NOMO-1 treated with dmso at 0.1 percent for 144 hours (cell line): Measurements from ENCODE around the gene VMP1.
"Not testable (repeated sequence)": the region's sequence is repeated elsewhere in the genome, so short reads cannot be mapped to it uniquely, and the experiment has no call there.

Source experiments
- DNase-seq: peaks from one replicate; lab custom pipeline; 2025; ENCODE audit not compliant: unreplicated experiment; lab: John Stamatoyannopoulos, UW

The VMP1 gene

GRCh38 chr17:59753522-59754467 lies 46.3 kb downstream of the VMP1 start:
- peak; percentile 60 for DNase-seq

- no peak for DNase-seq
These were observed 47.1 kb downstream of the VMP1 start for GRCh38 chr17:59754552-59754951.

- DNase-seq, result not testable (repeated sequence)
These were observed 47.6 kb downstream of the VMP1 start for GRCh38 chr17:59755069-59755468.

- no peak for DNase-seq
These were observed 48.9 kb downstream of the VMP1 start for GRCh38 chr17:59756236-59756818.

GRCh38 chr17:59757043-59757442 lies 49.6 kb downstream of the VMP1 start:
- DNase-seq, result no peak

- DNase-seq, result no peak
These were observed 50.0 kb downstream of the VMP1 start for GRCh38 chr17:59757470-59757869.

GRCh38 chr17:59757881-59758385 lies 50.5 kb downstream of the VMP1 start:
- DNase-seq, result no peak

GRCh38 chr17:59758998-59759651 lies 51.7 kb downstream of the VMP1 start:
- not testable (repeated sequence) for DNase-seq

- no peak for DNase-seq
These were observed 52.7 kb downstream of the VMP1 start for GRCh38 chr17:59760160-59760559.

- DNase-seq, result no peak
These were observed 54.1 kb downstream of the VMP1 start for GRCh38 chr17:59761385-59762048.

- DNase-seq, result no peak
These were observed 54.8 kb downstream of the VMP1 start for GRCh38 chr17:59762049-59762823.

- no peak for DNase-seq
These were observed 55.4 kb downstream of the VMP1 start for GRCh38 chr17:59762824-59763374.

- DNase-seq, result no peak
These were observed 56.4 kb downstream of the VMP1 start for GRCh38 chr17:59763861-59764260.

GRCh38 chr17:59764292-59764741 lies 56.9 kb downstream of the VMP1 start:
- no peak for DNase-seq

GRCh38 chr17:59765038-59765437 lies 57.6 kb downstream of the VMP1 start:
- no peak for DNase-seq

GRCh38 chr17:59766491-59766890 lies 59.0 kb downstream of the VMP1 start:
- DNase-seq, result no peak

GRCh38 chr17:59767176-59767575 lies 59.7 kb downstream of the VMP1 start:
- no peak for DNase-seq

- no peak for DNase-seq
These were observed 62.4 kb downstream of the VMP1 start for GRCh38 chr17:59769887-59770286.

GRCh38 chr17:59771093-59771492 lies 63.6 kb downstream of the VMP1 start:
- no peak for DNase-seq

GRCh38 chr17:59775786-59776350 lies 68.4 kb downstream of the VMP1 start:
- DNase-seq, result no peak
